Skeletal muscle tissue (tissue), 4 donors: ENCODE data around the gene GRM8. TPM values are rescaled to one million over a fixed set of nuclear protein-coding genes. Genes with fewer than 3 reads are reported as not detected.

Experiments
- H3K27ac ChIP-seq: one replicate; pipeline ENCODE4 v1.7.0; 2013; ENCODE audit warnings: mild to moderate bottlenecking, low read depth, low read length, inconsistent platforms
- H3K27me3 ChIP-seq, 3 donors: one replicate each; pipeline ENCODE4 v1.7.0; 2013; ENCODE audit warnings: low read length in 3 of 3; ENCODE audit not compliant: control insufficient read depth in 3 of 3, insufficient read depth in 3 of 3
- H3K36me3 ChIP-seq, 3 donors: one replicate each; pipeline ENCODE4 v1.7.0; 2013; ENCODE audit warnings: low read length in 3 of 3; ENCODE audit not compliant: control insufficient read depth in 3 of 3, insufficient read depth in 3 of 3
- H3K4me1 ChIP-seq, 3 donors: one replicate each; pipeline ENCODE4 v1.7.0; 2013; ENCODE audit warnings: low read length in 3 of 3, mild to moderate bottlenecking in 3 of 3; ENCODE audit not compliant: control insufficient read depth in 3 of 3, insufficient read depth in 3 of 3
- H3K4me3 ChIP-seq, 3 donors: one replicate each; pipeline ENCODE4 v1.7.0; 2013; ENCODE audit warnings: low read length in 3 of 3
- H3K9ac ChIP-seq, 3 donors: one replicate each; pipeline ENCODE4 v1.7.0; 2013; ENCODE audit warnings: low read length in 3 of 3, mild to moderate bottlenecking in 3 of 3, moderate library complexity in 2 of 3, low read depth in 1 of 3
- H3K9me3 ChIP-seq, 3 donors: one replicate each; pipeline ENCODE4 v1.7.0; 2013; ENCODE audit warnings: low read length in 3 of 3; ENCODE audit not compliant: control insufficient read depth in 3 of 3
- total RNA-seq: library from RNA; depleted of rRNA; stranded (reverse); fragments of >200 nt; gene quantifications from one replicate; pipeline ENCODE4 v1.2.3, GENCODE V29; 2014
- donor health status: Osteomylitis.

Gene GRM8
- total RNA-seq, 1 donor from 2014 or later = not detected

DNA sequence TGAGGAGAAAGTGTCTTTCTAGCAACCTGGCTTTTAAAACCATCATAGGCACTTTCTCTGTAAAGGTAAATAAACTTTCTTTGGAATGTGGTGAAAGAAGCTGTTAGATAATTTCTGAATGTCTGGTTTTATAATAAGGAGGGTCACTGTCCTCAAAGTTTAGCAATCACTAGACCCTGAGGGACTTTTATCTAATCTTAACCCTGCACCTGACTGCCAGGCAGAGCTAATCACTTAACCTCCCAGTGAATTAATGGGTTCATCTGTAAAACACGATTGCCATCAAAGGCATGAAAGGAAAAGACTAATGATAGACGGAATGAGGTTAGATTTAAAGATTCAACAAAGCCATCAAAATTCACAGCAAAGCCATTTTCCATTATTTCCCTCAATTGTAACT is 553.8 kb downstream of the GRM8 start:
- Histone ChIP-seq H3K9me3 (no peaks in the 10 kb centered on the region), H3K27ac (no peak overlapping the region), H3K27me3 (no peaks in the 10 kb centered on the region), H3K4me3 (no peak overlapping the region), H3K36me3 (no peaks in the 10 kb centered on the region), H3K9ac (no peak overlapping the region), H3K4me1 (no peaks in the 10 kb centered on the region)

GRCh38 chr7:126698446-126698845 is 554.3 kb downstream of the GRM8 start:
- Histone ChIP-seq H3K27ac (no peak overlapping the region), H3K27me3 (no peaks in the 10 kb centered on the region), H3K36me3 (no peaks in the 10 kb centered on the region), H3K9me3 (no peaks in the 10 kb centered on the region), H3K4me1 (no peaks in the 10 kb centered on the region), H3K9ac (no peak overlapping the region), H3K4me3 (no peak overlapping the region)

GRCh38 chr7:126696256-126697038 is 556.3 kb downstream of the GRM8 start:
- H3K9ac ChIP-seq = no peak overlapping the region
- no peaks in the 10 kb centered on the region for H3K27me3 ChIP-seq
- H3K9me3 ChIP-seq = no peaks in the 10 kb centered on the region
- H3K4me1 ChIP-seq = no peaks in the 10 kb centered on the region
- no peaks in the 10 kb centered on the region for H3K36me3 ChIP-seq
- no peak overlapping the region for H3K27ac ChIP-seq
- no peak overlapping the region for H3K4me3 ChIP-seq

DNA sequence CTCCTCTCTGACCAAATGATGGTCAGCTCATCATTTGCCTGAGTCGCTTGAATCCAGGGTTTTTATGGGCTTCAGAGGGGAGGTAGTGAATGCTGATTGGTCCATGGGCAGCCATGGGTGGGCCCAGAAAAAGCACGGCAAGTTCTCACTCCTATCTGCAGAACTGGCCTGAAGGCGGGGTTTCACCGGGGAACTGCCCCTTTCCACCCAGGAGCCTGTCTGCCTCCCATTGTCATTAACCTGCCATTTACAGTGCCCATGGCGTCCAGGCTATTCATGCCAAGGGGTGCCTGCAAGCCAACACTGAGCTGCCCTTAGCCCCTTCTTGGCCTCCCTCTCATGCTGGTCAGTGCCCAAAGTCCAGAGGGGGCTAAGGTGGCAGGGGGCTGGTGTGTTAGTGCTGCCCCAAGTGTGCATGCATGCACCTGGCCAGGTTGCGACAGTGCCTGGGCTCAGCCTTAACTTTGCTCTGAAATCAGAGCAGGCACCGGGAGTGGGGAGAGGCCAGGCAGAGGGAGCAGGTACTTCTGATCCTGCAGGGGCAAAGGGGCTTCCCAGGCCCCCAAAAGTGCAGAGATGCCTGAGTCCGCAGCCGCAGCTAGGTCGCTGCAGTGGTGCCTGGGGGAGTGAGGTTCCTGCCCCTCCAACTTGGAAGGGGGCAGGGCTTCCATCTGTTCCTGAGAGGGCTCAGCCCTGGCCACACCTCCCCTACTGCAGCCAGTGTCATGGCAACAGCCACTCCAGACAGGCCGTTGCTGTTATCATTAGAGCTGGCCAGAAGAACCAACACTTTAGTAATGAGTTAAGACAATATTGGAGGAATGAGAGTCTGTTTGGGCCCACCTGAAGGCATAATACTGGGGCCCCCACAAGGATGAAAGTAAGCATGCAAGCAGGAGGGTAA is 561.6 kb downstream of the GRM8 start:
- Histone ChIP-seq H3K27me3 (no peaks in the 10 kb centered on the region), H3K27ac (no peak overlapping the region), H3K9me3 (peaks cover 0 to 6% (median 0%) of the 10 kb centered on the region in 3 donors), H3K4me3 (no peak overlapping the region), H3K4me1 (no peaks in the 10 kb centered on the region), H3K9ac (no peak overlapping the region), H3K36me3 (no peaks in the 10 kb centered on the region)

DNA sequence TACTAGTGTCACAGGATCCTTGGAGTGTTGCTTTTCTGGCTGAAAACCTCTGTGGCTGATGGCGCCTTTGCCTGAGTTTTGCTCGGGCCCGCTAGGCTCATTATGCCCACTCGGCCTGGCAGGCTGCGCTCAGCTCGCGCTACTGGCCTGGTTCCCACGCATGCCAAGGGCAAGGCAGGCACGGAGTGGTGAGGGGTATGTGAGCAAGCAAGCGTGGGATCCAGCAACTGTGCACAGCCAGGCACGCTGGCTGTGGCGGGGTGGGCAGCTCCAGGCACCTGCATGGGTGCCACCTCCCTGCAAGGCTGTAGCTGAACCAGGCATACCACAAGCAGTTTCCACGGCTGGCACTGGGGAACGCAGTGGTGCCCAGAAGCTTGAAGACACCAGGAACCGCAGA is 562.6 kb downstream of the GRM8 start:
- no peak overlapping the region for H3K4me3 ChIP-seq
- no peak overlapping the region for H3K27ac ChIP-seq
- peaks cover 0 to 8% (median 0%) of the 10 kb centered on the region in 3 donors for H3K9me3 ChIP-seq
- H3K9ac ChIP-seq = no peak overlapping the region
- no peaks in the 10 kb centered on the region for H3K36me3 ChIP-seq
- H3K27me3 ChIP-seq = no peaks in the 10 kb centered on the region
- H3K4me1 ChIP-seq = no peaks in the 10 kb centered on the region

DNA sequence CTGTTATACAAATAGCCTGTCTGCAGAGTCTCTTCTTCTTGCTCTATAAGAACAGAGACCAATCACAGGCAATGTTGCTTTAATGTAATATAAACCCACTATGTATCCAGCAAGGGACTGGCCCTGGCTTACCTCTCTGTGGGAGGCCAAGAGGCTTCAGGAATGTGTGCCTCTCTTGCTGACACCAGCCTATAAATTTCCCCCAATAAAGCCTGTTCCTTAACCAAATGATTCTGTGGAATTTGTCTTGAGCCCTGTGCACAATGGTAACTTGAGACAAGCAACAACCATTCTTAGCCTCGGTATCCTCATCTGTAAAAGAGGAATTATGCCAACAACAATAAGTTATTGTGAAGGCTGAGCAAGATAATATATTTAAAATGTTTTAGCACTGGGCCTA is 563.7 kb downstream of the GRM8 start:
- Histone ChIP-seq H3K4me3 (no peak overlapping the region), H3K27me3 (no peaks in the 10 kb centered on the region), H3K4me1 (no peaks in the 10 kb centered on the region), H3K36me3 (no peaks in the 10 kb centered on the region), H3K9me3 (peaks cover 0 to 8% (median 0%) of the 10 kb centered on the region in 3 donors), H3K9ac (no peak overlapping the region), H3K27ac (no peak overlapping the region)

DNA sequence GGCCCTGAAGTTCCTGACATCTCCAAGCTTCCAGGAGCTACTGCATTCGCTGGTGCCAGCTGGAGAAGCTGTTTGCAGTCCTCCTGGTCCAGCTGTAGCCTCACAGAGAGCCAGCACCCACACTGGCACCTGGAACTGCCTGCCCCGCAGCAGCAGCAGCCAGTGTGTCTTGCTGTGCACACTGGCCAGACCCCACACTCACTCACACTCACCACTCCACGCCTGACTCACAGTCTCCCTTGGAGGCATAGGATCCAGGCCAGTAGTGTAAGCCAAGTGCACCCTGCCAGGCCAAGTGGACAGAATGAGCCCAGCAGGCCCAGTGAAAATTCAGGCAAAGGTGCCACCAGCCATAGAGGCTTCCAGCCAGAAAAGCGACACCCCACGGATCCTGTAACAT is 566.3 kb downstream of the GRM8 start:
- H3K27ac ChIP-seq = no peak overlapping the region

GRCh38 chr7:126685596-126685995 is 567.1 kb downstream of the GRM8 start:
- Histone ChIP-seq H3K9me3 (peaks cover 0 to 4% (median 0%) of the 10 kb centered on the region in 3 donors), H3K9ac (no peak overlapping the region)

More for the DNA sequence above, 566.3 kb downstream of the GRM8 start:
- H3K9me3 ChIP-seq = peaks cover 0 to 8% (median 0%) of the 10 kb centered on the region in 3 donors
- H3K9ac ChIP-seq = no peak overlapping the region
- no peaks in the 10 kb centered on the region for H3K4me1 ChIP-seq
- H3K27me3 ChIP-seq = no peaks in the 10 kb centered on the region
- H3K4me3 ChIP-seq = no peak overlapping the region
- no peaks in the 10 kb centered on the region for H3K36me3 ChIP-seq

DNA sequence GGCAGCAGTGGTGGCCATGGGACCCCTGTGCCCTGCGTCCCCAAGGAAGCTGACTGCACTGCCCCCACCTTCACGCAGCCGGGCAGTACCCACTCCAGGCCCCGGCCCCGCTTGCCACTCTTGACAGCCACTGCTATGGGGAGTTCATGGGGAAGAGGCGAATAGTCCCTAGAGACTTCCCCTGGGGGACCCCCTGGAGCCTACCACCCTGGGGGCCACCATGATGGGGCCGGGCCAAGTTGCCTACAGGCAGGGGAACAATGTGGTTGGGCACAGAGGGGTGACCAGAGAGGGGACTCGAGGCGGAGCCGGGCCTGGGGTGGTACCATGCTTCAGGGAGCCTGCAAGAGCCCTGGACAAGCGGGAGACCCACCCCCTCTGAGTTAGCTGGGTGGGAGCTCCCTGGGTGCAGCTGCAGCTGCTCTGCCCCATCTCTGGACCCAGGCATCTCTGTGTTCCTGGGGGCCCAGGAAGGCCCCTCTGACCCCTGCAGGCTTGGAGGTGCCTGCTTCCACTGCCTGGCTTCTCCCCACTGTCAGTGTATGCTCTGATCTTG is 567.6 kb downstream of the GRM8 start:
- Histone ChIP-seq H3K9ac (no peak overlapping the region), H3K9me3 (peaks cover 0 to 2% (median 0%) of the 10 kb centered on the region in 3 donors), H3K4me3 (no peak overlapping the region), H3K27ac (no peak overlapping the region), H3K36me3 (no peaks in the 10 kb centered on the region), H3K27me3 (no peaks in the 10 kb centered on the region), H3K4me1 (no peaks in the 10 kb centered on the region)

More at GRCh38 chr7:126685596-126685995, 567.1 kb downstream of the GRM8 start:
- Histone ChIP-seq H3K27ac (no peak overlapping the region), H3K4me3 (no peak overlapping the region), H3K4me1 (no peaks in the 10 kb centered on the region), H3K27me3 (no peaks in the 10 kb centered on the region), H3K36me3 (no peaks in the 10 kb centered on the region)

DNA sequence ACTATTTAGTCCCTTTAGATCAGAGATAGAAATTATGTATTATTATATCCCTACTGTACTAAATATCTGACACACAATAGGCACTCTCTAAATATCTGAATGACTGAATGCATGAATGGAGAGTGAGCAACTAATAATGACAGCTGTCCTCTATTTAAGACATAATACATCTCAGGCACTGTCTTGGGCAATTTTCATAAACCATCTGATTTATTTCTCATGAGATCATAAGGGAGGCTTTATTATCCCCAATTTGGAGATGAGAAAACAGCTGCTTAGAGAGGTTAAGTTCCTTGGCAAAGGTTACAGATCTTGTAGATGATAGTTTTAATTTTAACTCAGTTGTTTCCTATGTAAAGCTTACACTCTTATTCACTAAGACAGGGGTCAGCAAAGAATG is 570.6 kb downstream of the GRM8 start:
- no peak overlapping the region for H3K4me3 ChIP-seq
- no peaks in the 10 kb centered on the region for H3K27me3 ChIP-seq
- peaks cover 0 to 2% (median 0%) of the 10 kb centered on the region in 3 donors for H3K9me3 ChIP-seq
- H3K4me1 ChIP-seq = no peaks in the 10 kb centered on the region
- no peaks in the 10 kb centered on the region for H3K36me3 ChIP-seq
- no peak overlapping the region for H3K9ac ChIP-seq
- no peak overlapping the region for H3K27ac ChIP-seq
